ENCODE measurements around the gene NIBAN1.

The NIBAN1 gene

GRCh38 chr1:184940694-184941409 is 33.5 kb downstream of the NIBAN1 start:
- no peak overlapping the region for H3K4me3 ChIP-seq (ENCODE audit: control insufficient read depth, low read depth, low read length)
- TF ChIP-seq CTCF (conservative IDR thresholded peaks at IDR 0.05; ENCODE audit: control insufficient read depth, insufficient read depth, low read depth, low read length): no peak
- no peak for DNase-seq (ENCODE audit: low read depth)

GRCh38 chr1:184940226-184940625 is 34.1 kb downstream of the NIBAN1 start:
- no peak overlapping the region for H3K4me3 ChIP-seq (ENCODE audit: control insufficient read depth, low read depth, low read length)
- DNase-seq (ENCODE audit: low read depth): no peak
- no peak for TF ChIP-seq CTCF (conservative IDR thresholded peaks at IDR 0.05; ENCODE audit: control insufficient read depth, insufficient read depth, low read depth, low read length)

- no peak overlapping the region for H3K4me3 ChIP-seq (ENCODE audit: control insufficient read depth, low read depth, low read length)
- TF ChIP-seq CTCF (conservative IDR thresholded peaks at IDR 0.05; ENCODE audit: control insufficient read depth, insufficient read depth, low read depth, low read length): no peak
- DNase-seq (ENCODE audit: low read depth): no peak
Observed at GRCh38 chr1:184937729-184938128, 36.6 kb downstream of the NIBAN1 start.

GRCh38 chr1:184935920-184936798 is 38.1 kb downstream of the NIBAN1 start:
- H3K4me3 ChIP-seq (ENCODE audit: control insufficient read depth, low read depth, low read length): no peak overlapping the region
- no peak for DNase-seq (ENCODE audit: low read depth)
- no peak for TF ChIP-seq CTCF (conservative IDR thresholded peaks at IDR 0.05; ENCODE audit: control insufficient read depth, insufficient read depth, low read depth, low read length)

GRCh38 chr1:184933944-184934343 is 40.4 kb downstream of the NIBAN1 start:
- DNase-seq (ENCODE audit: low read depth): no peak
- no peak for TF ChIP-seq CTCF (conservative IDR thresholded peaks at IDR 0.05; ENCODE audit: control insufficient read depth, insufficient read depth, low read depth, low read length)
- no peak overlapping the region for H3K4me3 ChIP-seq (ENCODE audit: control insufficient read depth, low read depth, low read length)

- no peak for DNase-seq (ENCODE audit: low read depth)
- no peak for TF ChIP-seq CTCF (conservative IDR thresholded peaks at IDR 0.05; ENCODE audit: control insufficient read depth, insufficient read depth, low read depth, low read length)
- no peak overlapping the region for H3K4me3 ChIP-seq (ENCODE audit: control insufficient read depth, low read depth, low read length)
Observed at GRCh38 chr1:184932319-184932718, 42.0 kb downstream of the NIBAN1 start.

Measured in fibroblast of mammary gland (primary cell).